Measurements from ENCODE around the gene TNXB. TPM values are rescaled to one million over a fixed set of nuclear protein-coding genes. Genes with fewer than 3 reads are reported as not detected.
"Not testable (repeated sequence)": the region's sequence is repeated elsewhere in the genome, so short reads cannot be mapped to it uniquely, and the experiment has no call there.

Gene TNXB
- total RNA-seq, 1 donor from 2014 or later, result 0.90 TPM

DNA sequence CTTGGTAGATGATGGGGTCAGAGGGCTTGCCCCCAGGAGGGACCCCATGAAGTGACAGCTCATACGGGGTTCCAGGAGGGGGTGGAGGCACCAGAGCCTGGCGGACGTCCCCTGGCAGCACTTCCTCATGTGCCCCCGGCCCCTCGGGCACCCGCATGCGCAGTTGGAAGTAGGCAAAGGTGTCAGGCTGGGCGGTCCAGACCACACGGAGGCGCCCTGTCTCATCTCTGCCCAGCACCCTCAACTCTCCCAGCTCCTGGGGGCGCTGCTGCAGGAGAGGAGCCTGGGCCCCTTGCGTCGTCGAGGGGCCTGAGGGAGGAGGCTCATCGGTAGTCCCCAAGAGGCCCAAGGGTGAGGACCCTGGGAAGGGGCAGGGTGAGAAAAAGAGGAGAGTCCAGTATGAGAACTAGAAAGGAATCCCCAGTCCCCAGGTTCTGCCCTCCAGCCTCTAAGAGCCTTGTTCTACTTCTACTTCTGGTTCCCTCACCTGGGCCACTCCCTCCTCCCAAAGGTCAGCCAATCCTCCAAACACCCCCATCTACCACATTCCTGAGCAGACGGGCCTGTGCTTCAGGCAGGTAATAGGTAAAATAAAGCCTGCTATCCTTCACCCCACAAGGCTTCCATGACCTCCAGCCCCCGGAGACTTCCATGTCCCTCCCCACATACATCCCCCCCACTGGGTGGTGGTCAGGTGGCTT, 23.2 kb downstream of the TNXB start:
- no peak for DNase-seq (ENCODE audit: low read depth in 2 of 2)

DNA sequence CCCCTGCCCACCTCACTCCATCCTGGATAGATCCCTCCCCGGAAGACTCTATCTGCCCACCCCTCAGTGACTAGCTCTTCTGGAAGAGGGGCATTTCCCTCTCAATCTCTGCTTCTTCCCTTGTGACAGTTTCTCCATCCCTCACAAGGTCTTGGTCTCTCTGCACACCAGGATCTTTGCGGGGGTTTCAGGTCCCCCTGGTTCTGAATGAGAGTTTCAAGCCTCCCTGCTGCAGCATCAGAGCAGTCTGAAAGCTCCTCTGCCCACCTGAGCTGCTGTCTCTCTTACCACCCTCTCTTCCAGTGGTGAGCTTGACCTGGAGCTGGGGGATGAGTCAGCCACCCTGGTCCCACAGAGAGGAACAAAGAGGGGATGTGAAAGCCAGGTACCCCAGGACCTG, 24.4 kb downstream of the TNXB start:
- no peak for DNase-seq (ENCODE audit: low read depth in 2 of 2)

DNA sequence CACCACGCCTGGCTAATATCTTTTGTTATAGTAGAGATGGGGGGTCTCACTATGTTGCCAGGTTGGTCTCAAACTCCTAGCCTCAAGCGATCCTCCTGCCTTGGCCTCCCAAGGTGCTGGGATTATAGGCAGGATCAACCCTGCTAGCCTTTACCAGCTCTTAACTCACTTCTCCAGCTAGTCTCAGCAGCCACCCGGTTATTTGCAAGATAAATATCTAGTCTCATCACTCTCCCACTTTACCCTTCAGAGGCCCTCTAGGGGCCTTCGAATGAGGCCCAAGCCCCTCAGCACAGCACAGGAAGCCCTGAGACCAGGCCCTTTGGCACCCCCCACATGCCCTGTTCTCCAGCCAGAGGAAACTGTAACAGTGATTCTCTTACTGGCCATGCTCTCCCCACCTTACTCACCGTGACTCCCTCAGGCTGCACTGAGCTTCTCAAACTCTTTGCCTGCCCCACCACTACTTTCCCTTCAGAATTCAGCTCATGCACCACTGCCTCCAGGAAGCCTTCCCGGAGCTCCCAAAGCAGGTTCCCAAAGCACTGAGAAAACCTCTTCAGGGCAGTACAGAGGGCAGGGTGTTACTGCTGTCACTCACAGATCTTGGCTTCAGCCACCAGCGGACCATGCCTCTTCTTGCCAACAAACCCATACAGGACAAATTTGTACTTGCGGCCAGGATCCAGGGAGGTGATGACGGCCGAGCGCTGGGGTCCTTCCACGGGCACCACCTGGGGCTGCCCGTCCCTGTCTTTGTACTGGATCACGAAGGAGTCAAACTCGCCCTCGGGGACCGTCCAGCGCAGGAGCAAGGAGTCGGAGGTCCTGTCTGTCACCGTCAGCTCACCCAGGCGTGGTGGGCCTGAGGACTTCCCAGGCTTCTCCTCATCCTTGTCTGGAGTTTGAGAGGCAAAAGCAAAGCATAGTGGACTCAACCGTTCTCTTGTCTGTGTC, 25.0 kb downstream of the TNXB start:
- no peak for DNase-seq (ENCODE audit: low read depth in 2 of 2)

DNA sequence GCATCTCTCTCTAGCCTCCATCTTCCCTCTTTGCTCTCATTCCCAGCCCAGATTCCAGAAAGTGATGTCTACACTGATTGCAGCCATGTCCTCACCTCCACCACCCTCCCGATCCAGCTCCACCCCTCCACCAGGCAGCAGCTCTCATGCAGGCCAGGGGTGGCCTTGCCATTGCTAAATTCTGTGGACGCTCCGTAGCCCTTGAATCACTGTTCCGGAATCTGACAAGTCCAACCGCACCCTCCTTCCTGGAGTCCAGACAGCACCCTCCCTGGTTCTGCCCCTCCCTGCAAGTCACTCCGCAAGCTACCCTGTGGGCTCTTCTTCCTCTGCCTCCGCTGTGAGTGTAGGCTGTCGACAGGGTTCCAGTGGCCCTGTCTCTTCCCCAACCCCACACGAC, 26.2 kb downstream of the TNXB start:
- no peak for DNase-seq (ENCODE audit: low read depth in 2 of 2)

DNA sequence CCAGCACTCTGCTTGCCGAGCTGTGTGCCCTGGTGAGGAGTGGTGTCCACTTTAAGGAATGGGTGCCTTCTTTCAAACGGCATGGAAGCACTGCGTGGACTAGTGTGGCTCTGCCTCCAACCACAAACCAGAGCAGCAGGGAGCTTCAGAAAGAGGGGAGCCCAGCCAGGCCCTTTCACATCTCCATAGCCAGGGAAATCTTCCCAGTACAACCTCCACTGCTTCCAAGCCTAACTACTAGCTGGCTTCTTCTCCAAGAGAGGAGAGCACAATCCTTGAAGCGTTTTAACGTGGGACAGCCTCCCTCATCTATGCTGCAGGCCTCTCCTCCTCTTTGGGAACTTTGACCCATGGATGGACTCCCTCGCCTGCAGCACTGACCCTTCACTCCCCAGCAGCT, 26.7 kb downstream of the TNXB start:
- no peak for DNase-seq (ENCODE audit: low read depth in 2 of 2)

DNA sequence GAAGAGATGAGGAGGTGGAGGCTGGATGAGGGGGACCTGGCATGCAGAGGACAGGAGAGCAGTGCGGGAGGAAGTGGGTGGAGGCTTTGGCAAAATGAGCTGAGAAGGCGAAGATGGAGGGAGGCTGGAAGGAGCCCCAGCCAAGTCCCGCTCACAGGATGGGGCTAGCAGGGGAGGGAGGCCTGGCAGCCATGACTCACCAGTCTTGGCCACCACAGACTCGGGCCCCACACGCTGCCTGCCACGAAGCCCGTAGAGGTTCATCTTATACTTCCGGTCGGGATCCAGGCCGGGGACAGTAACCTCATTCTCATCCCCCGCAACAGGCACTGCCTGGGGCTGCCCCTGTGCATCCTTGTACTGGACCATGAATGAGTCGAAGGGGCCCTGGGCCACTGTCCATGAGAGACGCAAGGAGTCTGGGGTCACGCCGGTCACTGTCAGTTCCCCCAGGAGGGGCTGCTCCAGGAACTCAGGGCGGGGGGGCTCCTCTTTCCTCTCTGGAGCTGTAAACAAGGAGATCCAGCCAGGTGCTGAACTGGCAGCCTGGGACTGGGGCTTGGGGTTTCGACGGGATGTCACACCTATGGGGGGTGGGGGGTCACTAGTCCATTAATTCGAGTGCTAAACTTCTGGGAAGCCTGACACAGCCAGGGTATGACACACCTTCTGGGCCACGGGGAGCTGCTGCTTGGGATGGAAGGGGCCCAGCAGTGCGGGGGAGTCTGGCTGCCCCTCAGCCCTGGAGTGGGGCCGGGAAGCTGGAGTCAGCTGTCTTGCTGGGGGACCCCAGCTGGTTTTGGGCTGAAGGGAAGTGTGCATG, 27.8 kb downstream of the TNXB start:
- DNase-seq (ENCODE audit: low read depth in 2 of 2), result peak in 1 of 2 donors; percentile 52

DNA sequence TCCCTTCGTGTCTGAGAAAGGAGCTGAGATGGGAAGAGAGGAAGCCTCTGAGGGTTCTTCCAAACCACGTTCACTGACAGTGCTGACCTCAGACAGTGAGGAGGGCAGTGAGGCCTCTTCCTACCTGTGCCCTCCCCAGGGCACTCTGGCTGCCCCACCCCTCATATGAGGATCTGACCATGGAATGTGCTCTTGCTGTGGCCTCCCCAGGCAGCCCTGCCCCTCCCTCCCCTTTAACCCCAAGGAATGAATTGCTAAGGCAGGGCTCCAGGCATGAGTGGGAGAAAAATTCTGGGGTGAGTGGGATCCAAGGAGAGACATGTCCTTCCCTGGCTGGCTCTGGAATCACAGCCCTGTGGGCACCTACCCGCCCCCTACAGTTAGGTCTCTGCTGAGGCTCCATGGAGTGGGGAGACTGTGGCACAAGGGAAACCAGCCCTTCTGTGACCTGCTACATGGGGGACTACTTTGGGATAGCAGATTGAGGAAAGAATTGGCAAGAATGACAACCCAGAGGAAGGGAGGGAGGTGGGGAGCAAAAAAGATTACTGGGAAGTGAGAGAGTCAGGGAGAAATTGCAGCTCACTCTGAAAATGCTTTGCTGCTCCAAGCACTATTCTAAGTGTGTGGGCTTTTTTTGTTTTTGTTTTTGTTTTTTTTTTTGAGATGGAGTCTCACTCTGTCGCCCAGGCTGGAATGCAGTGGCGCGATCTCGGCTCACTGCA, 29.4 kb downstream of the TNXB start:
- DNase-seq (ENCODE audit: low read depth in 2 of 2), result no peak

DNA sequence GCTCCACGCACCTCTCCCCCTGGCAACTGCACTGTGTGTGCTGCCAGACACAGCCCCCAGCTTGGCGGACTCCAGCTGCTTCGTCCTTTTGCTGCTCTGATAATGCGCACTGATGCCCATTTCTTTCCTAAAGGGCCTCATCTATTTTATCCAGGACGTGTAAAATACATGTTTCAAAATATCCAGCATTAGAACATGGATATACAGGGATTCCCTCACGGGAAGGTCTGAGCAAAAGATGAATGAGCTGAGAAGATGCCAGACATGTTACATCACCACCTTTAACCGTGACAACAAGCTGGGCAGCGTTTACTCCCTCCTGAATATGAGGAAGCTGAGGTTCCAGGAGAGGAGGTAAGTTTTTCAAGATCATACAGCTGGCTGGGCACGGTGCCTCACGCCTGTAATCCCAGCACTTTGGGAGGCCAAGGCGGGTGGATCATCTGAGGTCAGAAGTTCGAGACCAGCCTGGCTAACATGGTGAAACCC, 32.8 kb downstream of the TNXB start:
- DNase-seq (ENCODE audit: low read depth in 2 of 2), result no peak

DNA sequence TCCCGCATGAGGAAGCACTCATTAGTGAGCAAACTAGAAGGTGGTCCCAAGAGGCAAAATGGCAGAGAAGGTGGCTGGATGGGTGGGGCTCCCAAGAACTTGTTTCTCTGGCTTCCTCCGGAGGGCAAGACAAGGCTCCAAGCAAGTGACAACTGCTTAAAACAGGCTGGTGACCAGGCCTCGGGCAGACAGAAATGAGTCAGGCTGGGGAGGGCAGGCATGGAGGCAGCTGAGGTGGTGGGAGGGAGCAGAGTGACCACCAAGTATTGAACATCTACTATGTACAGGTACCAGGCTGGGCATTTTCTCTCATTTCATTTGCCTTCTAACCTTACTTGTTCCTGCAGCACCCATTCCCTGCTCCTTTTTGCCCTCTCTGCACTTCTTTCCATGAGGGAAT, 33.4 kb downstream of the TNXB start:
- DNase-seq (ENCODE audit: low read depth in 2 of 2), result no peak

DNA sequence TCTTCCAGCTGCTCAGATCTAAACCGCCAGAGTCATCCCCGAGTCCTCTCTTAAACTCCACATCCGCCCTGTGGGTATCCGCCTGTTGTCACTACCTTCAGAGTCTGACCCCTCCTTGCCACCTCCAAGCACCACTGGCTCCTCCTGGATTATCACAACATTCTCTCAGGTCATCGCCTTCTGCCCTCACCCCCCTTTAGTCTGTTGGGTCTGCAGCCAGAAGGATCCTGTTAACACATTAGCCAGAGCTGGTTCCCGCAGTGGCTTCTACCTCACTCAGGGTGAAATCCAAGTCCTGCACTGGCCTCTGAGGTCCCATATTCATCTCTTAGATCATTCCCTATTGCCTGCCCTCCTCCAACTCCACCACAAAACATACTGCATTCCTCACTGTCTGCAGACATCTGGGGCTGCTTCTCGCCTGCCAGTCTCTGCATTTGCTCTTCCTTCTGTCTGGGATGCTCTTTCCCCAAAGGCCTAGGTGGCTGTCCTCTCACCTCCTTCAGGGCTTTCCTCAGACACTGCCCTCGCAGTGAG, 34.1 kb downstream of the TNXB start:
- no peak for DNase-seq (ENCODE audit: low read depth in 2 of 2)

DNA sequence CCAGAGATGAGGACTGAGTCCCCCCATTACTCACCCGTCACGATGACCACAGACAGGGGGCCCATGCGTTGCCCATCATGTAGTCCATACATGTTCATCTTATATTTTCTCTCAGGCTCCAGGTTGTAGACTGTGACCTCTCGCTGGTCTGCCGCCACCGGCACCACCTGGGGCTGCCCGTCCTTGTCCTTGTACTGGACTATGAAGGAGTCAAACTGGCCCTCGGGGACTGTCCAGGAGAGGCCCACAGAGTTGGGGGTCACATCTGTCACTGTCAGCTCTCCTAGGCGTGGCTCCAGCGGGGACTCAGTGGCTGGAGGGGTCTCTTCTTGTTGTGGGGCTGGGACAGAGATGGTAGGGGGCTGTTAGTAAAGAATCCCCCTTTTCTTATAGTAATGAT, 35.5 kb downstream of the TNXB start:
- no peak for DNase-seq (ENCODE audit: low read depth in 2 of 2)

DNA sequence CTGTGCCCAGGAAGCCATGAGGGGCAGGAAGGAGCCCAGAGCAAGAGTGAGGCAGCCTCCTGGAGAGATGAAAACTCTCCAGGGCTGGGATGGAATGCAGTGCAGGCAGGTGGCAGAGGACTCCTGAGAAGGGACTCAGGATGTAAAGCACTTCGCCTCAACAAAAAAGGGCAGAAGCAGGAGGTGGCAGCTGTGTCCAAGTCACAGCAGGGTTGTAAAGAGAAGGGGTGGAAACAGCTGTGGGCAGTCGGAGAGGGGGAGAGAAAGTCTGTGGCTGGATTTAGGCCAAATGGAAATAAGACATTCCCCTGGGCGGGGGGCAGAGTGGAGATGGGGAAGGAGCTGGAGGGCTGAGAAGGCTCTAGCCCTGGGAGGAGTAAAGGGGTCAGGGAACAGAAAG, 36.0 kb downstream of the TNXB start:
- DNase-seq (ENCODE audit: low read depth in 2 of 2), result no peak

DNA sequence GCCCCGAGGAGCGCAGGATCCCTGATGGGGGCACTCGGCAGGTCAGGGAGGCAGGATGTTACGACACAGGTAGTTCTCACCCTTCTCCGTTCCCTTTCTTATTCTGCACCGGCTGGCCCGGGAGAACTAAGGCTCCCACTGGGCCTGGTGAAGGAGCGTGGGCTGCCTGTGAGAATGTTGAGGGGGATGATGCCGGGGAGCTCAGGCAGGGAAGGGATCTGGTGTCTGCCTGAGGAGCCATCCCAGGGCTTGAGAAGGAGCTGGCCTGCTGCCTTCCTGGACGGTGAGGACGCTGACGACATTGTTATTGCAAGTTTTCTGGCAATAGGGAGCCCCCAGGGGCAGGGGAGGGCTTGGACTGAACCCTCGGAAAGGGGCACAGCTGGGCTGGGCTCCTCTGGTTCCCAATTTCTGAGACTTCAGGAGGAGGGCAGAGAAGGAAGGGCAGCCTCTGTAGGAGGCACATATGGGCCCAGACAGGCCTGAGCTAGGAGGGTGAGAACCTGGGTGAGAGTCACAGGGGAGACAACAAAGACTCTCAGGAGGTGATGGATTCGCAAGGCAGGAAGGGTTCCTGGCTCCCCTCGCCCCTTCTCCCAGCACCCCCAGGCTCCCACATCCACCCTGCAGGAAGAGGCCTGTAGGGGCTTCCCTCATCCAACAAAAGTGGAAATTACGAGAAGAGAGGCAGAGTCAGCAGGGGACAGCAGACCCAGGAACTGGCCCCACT, 38.2 kb downstream of the TNXB start:
- DNase-seq (ENCODE audit: low read depth in 2 of 2), result no peak

DNA sequence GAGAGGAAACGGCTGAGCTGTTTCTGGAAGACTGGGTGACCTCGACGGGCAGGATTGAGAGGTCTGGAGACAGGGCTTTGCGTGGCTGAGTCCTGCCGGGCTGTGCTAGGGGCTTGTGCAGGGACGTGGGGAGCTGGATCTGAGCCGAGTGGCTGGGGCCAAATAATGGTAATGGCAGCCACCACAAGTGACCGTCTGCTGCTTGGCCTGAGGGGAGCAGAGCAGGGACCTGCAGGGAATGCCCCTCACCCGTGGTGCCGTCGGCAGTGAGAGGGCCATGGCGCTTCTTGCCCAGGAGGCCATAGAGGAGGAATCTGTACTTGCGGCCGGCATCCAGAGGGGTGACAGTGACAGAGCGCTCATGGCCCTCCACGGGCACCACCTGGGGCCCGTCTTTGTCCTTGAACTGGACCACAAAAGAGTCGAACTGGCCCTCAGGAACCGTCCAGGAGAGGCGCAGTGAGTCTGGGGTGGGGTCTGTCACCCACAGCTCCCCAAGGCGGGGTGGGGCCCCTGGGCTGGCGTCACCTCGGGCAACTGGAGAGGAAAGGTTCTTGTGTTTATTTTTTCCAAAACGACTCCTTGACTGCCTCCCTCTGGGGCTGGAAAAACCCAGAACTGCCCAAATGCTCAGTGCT, 39.1 kb downstream of the TNXB start:
- DNase-seq (ENCODE audit: low read depth in 2 of 2), result no peak

DNA sequence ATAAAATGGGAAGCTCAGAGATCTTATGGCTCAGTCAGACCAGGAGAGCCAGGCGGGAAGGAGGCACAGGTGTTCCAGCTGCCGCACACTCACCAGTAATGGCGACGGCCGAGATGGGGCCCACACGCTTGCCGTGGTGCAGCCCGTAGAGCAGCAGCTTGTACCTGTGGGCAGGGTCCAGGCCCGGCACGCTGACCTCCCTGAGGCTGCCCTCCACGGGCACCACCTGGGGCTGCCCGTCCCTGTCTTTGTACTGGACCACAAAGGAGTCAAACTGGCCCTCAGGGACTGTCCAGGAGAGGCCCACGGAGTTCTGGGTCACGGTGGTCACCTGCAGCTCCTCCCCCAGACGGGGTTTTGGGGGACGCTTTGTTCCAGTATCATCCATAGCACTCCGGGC, 39.7 kb downstream of the TNXB start:
- no peak for DNase-seq (ENCODE audit: low read depth in 2 of 2)

DNA sequence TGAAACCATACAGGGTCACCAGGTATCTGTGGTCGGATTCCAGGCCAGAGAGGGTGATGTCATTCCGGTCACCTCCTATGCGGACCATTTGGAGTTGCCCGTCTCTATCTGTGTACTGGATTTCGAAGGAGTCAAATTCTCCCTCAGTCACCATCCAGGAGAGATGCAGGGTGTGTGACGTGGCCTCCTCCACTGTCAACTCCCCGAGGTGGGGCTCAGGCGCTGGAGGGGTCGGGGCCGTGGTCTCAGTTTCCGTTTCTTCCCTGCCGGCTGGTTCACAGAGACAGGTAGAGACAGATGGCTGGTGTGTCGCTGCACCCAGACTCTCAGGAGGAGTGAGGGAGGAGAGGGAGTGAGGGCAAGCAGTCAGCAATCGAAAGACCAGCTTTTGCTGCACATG, 40.3 kb downstream of the TNXB start:
- no peak for DNase-seq (ENCODE audit: low read depth in 2 of 2)

DNA sequence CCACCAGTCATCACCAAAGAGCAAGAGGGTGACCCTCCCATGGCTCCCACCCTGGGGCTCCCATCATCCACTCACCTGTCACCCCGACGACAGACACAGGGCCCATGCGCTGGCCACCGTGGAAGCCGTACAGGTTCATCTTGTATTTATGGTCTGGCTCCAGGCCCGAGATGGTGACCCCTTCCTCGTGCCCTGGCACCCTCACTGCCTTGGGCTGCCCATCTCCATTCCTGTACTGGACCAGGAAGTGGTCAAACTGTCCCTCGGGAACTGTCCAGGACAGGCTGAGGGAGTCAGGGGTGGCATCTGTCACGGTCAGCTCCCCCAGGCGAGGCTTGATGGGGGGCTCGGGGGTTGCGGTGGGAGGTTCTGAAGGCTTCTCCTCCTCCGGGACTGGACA, 40.8 kb downstream of the TNXB start:
- not testable (repeated sequence) for DNase-seq (ENCODE audit: low read depth in 2 of 2)

DNA sequence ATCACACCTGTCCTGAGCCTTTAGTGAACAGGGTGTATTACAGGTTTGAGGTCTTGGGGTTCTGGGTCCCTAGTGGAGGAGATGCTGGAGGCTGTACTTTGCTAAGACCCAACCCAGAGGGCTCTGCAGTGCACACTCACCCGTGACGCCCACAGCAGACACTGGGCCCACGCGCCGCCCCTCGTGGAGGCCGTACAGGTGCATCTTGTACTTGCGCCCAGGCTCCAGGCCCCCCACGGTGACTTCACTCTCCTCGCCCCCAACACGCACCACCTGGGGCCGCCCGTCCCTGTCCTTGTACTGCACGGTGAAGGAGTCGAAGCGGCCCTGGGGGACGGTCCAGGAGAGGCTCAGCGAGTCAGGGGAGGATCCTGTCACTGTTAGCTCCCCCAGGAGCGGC, 41.6 kb downstream of the TNXB start:
- not testable (repeated sequence) for DNase-seq (ENCODE audit: low read depth in 2 of 2)

DNA sequence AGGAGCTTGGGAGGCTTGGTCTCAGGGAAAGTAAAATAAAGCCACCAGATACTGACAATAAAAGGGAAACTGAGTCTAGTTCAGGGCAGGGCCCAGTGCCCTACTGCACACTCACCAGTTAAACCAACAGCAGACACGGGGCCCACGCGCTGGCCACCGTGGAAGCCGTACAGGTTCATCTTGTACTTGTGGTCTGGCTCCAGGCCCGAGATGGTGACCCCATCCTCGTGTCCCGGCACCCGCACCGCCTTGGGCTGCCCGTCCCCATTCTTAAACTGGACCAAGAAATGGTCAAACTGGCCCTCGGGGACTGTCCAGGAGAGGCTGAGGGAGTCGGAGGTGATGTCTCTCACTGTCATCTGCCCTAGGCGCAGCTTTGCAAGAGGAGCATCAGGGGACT, 44.4 kb downstream of the TNXB start:
- no peak for DNase-seq (ENCODE audit: low read depth in 2 of 2)
